ENCODE measurements around the gene CMTM3.
"Not testable (repeated sequence)": the region's sequence is repeated elsewhere in the genome, so short reads cannot be mapped to it uniquely, and the experiment has no call there.

Gene CMTM3, protein sequence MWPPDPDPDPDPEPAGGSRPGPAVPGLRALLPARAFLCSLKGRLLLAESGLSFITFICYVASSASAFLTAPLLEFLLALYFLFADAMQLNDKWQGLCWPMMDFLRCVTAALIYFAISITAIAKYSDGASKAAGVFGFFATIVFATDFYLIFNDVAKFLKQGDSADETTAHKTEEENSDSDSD

DNA sequence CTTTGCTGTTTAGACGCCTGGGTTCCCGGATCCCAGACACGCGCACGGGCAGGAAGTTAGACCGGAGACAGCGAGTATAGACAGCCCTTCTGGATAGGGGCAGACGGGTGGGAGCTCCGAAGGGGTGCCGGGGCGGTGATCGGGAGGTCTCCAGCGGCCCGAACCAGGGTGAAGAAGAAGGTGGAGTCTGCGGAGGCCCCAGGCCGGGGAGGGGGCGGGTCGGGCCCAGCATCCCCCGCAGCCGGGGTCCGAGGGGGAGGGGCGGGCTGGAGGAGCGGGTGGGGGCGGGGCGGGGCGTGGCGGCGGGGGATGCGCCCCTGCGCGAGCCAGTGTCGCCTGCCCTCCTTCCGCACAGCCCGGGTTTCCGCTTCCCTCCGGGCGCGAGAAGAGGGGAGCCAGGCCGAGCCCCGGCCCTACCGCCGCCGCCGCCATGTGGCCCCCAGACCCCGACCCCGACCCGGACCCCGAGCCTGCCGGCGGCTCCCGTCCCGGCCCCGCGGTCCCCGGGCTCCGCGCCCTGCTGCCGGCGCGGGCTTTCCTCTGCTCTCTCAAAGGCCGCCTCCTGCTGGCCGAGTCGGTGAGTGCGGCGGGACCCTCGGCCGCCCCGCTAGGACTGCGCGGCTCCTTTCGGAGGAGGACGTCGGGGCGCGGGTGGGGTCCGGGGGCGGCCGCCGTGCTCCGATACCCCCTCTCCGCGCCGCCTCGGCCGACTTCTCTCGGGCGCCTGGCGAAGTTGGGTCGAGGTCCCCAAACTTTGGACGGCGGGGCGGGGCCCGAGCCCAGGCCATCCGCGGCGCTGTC lies at the start of gene CMTM3:
TSS of gene CMTM3 (plus strand) at position 329 of the 801 bp plus-strand sequence. CDS start at position 431, 102 bp downstream.
- DNase-seq: no peak

DNA sequence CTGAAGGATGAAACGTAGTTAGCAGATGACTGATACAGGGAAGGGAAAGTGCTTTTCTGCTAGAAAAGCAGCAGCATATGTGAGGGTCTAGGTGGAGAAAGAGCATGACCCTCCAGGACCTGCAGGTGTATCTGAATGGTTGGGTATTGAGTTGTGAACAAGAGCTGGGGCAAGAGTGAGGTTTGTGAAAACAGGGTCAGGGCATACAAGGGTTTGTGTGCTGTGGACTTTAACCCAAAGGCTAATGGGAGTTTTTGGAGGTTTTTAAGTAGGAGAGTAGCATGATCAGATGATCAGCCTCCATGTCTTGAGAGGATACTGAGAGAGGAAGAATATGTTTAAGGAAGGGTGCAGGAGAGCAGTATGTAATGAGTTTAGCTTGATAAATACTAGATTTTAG lies 44.4 kb upstream of the CMTM3 start:
- DNase-seq: no peak

DNA sequence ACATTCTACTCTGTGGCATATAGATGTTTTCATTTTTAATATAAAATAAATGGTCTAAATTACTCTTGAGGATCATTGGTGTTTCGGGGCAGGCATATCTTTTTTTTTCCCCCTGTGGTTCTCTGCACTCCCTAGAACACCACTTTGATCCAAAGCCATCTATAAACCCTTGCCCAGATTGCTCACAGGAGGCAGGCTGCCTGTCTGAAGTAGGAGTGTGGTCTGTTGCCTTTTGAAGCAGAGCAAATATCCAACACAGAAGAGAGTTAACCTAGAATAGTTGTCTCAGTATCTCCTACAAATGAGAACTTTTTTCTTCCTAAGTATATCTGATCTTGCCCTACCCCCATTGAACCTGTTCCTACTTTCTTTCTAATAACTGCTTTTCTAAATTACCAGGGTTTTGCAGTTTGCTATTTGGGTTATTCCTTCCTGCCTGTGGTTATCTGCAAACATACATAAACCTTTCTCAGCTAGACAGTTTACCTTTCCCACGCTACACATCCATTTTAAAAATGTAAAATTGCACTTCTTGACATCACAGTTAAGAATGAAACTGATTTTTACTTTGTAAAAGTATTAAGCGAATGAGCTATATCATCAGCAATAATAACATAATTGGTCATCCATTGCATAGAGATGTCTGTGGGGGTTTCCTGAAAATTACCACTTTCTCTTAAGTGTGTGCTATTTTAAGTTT lies 43.0 kb upstream of the CMTM3 start:
- no peak for DNase-seq

DNA sequence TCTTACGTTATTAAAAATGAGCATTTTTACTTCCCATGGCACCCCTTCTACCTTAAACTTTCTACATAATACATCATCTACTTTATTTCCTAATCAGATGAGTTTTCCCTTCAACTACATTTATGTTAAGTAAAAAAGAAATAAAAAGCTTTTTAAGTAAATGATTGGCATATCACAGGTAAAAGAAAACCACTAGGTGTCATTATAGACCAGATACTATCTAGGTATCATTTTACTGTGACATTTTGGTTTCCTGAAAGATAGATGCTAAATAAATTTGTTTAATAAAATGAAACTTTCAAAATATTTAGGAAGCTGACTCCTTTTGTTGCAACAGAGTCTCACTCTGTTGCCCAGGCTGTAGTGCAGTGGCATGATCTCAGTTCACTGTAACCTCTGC lies 42.1 kb upstream of the CMTM3 start:
- no peak for DNase-seq

DNA sequence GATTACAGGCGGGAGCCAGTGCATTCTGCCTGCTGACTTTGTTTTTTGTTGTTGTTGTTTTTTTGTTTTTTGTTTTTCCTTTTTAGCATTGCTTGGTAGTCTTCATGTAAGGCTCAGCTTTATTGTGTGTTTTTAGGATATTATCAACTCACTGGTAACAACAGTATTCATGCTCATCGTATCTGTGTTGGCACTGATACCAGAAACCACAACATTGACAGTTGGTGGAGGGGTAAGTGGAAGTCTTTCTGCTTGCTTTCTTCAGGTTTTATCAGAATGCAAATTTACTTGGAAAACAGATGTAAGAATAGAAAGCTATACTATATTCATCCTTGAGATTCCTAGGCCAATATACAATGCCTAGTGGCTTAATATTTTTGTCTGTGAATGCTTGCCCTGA lies 41.5 kb upstream of the CMTM3 start:
- DNase-seq: no peak

DNA sequence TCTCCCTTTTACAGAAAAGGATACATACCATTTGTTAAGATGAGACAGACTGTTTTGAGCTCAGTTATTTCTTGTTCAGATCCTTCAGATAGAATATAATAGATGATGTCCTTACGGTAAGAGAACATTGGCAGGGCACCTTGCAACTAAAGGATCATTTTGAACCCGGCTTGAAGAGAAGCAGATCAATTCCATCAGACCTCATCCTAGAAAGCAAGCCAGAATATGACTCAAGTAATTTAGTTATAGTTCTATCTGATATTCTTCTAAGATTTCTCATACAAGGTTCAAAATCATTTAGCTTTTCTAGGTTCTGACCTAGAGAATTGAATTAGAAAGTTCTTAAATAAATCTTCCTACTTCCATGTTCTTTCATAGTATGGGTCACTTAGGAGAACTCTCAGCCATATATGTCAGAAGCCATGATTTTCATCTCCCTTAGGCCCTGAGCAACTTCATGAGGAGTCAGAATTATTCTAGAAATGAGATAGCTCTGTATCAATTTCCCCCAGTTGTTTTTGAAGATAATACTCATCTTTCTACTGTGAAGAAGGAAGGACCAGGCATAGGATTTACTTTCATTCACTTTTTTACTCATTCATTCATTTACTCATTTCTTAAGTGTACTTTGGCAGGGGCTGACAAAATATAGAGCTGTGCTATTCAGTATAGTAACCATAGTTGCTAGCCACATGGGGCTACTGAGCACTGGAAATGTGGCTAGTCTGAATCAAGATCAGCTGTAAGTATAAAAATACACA lies 40.8 kb upstream of the CMTM3 start:
- DNase-seq: no peak

DNA sequence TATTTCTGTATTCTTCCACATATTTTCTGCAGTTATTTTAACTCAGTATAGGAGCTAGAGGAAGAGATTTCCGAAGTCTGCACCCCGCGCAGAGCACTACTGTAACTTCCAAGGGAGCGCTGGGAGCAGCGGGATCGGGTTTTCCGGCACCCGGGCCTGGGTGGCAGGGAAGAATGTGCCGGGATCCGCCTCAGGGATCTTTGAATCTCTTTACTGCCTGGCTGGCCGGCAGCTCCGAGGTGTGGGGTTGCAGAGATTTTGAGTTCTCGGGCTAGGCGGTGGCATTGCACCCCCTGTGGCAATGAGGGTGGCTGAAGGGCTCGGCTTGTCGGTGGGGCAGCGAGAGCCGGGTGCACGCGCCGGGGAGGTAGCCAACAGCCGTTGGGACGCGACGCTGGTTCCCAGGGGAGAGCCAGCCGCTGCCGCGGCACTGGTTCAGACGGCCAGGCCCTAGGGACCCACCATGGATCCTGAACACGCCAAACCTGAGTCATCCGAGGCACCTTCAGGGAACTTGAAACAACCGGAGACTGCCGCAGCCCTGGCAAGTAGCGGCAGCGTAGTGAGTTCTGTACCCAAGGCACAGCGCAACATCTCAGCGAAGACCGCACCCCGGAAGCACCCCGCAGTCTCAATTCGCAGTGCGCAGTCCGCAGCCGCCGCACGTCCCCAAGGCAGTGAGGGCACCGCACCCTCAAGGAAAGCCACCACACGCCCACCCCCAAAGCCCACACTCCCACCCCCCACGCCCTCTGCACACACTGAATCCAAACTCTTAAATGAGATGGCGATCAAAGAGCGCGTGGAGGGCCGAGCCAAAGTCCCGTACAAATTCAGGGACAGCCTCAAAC lies 38.2 kb upstream of the CMTM3 start, which contains the start of gene CMTM1:
TSS of gene CMTM1 (plus strand) at position 389 of the 851 bp plus-strand sequence. CDS start at position 464, 75 bp downstream.
- no peak for DNase-seq

DNA sequence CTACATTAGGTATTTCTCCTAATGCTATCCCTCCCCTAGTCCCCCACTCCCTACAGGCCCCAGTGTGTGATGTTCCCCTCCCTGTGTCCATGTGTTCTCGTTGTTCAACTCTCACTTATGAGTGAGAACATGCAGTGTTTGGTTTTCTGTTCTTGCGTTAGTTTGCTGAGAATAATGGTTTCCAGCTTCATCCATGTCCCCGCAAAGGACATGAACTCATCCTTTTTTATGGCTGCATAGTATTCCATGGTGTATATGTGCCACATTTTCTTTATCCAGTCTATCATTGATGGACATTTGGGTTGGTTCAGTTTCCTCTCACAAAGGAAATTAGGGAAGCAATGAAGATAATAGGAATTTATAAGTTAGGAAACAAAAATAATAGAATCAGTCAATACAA lies 37.2 kb upstream of the CMTM3 start:
- DNase-seq: not testable (repeated sequence)

DNA sequence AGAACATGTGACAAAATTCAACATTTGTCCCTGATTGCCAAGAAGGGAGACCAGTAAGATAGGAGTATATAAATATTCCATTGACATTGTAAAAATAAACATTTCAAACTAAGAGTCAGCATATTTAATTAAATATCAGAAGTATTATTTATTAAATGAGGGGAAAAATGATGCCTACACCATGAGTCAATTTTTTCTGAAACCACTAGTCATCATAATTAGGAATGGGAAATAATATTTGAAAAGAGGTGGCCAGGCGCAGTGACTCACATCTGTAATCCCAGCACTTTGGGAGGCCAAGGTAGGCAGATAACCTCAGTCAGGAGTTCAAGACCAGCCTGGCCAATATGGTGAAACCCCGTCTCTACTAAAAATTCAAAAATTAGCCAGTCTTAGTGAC lies 36.1 kb upstream of the CMTM3 start:
- no peak for DNase-seq

DNA sequence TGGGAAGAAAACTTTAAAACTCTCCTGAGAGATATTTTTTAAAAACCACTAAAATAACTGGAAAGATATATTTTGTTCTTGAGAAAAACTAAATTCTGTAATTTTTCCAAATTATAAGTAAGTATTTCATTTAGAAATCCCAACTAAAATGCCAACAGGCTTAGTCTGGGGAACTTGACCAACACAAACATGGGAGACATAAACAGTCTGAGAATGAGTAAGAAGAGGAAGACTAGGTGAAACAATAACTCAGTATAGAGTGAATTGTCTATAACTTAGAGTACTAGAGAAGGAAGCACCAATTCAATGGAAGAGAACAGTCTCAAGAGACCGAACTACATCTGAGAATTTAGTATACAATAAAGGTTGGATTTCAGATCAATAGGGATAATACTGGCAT lies 35.4 kb upstream of the CMTM3 start:
- DNase-seq: no peak

DNA sequence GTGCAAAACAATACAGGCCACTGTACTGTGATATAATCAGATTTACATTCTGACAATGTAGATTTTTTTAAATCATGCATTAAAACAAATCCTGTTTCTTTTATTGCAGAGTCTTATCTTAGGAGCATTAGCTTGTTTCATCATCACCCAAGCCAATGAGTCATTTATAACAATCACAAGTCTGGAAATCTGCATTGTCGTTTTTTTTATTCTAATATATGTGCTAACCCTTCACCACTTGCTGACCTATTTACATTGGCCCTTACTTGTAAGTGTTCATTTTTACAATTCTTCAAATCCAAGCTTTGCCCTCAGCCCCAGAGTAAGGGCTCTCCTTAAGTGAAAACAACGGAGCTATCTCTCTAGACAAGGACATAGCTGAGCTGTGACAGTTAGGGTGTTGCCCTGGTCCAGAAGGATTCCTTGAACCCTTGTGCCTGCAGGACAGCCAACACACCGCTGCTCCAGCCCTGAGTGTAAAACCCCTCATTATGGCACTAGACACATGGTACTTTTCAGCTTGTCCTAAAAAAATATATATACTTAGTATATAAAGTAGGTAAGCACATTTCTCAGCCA lies 34.6 kb upstream of the CMTM3 start:
- no peak for DNase-seq

DNA sequence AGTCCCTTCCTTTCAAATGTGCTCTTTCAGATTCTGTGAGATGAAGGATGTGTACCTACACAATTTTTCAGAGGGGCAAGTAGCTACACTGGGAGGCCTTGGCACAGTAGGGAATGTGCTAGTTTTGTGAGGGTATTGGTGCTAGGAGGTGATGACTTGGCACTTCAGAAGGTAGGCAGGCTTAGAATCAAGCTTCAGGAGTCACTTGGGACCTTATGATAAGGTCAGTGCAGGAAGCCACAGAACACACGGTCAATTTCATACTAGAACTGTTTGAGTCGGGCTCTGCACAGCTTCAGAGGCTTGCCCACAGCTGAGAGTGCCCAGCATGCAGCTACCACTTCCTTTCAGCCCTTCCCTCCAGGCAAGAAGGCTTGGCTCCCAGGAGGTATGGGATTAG lies 32.1 kb upstream of the CMTM3 start:
- no peak for DNase-seq

DNA sequence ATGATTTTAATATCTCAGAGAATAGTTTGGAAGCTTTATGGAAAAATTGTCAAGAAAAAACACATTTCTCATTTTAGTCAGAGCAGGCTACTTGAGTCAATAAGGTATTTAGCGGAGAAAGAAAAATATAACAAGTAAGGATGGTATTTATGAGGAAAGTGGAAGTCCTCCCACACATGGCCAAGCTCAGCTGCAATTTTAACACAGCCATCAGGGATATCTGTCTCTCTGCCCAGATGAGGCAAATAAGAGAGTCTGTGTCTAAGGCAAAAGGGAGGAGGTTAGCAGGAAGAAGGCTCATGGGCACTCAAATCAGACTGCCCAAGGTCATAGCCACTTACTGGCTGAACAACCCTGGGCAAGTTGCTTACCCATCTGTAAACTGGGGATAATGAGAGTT lies 30.4 kb upstream of the CMTM3 start:
- no peak for DNase-seq

DNA sequence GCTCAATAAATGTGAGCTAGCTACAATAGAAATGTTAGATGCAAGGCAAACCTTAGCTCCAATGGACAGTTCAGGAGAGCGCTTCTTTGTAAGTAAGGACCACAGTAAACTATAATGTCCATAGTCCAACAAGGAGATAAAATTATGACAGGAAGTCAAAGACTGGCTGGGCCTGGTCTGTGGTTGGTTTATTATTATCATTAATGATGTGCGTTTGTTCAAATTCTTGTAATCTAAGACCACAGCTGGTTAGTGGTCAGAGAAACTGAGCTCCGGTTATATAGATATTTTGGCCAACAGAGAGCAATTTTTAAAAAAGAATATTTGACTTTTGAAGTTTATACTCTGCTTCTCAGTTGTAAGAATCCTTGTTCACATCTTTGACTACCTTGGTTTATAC lies 30.0 kb upstream of the CMTM3 start:
- no peak for DNase-seq

DNA sequence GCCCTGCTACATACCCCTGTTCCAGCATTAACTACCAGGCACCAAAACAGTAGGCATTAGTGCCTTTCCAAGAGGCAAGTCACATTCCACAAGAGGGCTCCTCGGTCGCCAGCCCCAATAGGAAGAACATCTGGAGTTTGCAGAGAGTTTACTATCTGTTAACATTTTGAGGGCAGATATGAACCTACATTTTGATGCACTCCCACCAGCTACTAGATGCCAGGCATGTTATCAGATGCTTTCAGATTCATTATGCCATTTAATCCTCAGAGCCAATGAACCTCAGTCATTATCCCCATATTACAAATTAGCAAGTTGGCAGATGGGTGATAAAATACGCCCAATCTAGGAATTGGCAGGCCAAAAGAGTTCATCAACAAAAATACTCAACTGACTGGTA lies 29.4 kb upstream of the CMTM3 start:
- no peak for DNase-seq

DNA sequence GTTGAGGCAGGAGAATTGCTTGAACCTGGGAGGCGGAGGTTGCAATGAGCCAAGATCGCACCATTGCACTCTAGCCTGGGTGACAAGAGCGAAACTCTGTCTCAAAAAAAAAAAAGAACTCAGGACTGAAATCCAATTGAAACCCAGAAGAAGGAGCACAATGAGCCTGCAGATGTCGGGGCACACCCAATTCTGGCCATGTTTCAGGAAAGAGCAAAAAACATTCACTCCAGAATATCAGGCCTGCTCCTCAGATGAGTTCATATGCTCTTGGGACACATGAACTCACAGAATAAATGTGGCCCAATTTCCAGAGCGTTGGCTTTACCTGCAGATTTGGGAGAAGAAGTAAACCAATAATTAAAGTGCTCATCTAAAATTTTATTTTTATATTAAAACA lies 28.2 kb upstream of the CMTM3 start:
- DNase-seq: no peak

DNA sequence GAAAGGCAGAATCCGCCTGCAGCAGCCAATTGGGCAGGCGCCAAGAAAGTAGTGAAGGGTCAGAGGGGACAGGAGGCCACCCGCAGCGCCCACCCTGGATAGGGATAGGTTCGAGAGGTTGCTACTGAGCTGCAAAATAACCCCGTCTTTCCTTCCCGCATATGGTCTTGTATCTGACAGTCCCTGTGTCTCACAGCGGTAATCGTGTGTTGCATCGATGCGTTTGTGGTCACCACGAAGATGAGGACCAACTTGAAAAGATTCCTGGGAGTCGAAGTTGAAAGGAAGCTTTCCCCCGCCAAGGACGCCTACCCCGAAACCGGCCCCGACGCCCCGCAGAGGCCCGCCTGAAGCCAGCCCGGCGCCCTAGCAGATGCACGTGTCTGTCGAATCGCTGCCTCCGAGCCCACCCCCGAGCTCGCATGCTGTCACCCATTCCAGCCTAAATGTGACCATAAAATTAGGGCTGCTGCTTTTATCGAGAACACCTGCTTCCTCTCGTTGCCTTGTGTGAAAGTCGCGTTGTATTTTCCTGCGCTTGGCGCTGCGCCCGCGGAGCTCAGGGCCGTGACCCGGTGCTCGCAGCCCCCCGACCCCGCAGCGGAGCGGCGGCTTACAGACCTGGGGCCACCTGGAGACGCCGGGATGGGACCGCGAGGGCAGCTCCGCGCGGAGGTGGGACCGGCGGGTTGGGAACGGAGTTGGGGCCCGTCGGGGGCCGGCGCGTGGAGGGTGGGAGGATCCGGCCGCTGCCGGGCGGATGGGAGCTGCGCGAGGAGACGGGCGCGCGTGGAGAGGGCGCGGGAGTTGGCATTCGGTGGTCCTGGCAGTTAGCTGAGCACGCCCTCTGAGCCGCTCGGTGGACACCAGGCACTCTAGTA lies 25.6 kb upstream of the CMTM3 start, which contains the start of gene CMTM2:
TSS of gene CMTM2 (plus strand) at position 813 of the 881 bp plus-strand sequence. CDS start 145 bp downstream, outside the sequence.
- no peak for DNase-seq

DNA sequence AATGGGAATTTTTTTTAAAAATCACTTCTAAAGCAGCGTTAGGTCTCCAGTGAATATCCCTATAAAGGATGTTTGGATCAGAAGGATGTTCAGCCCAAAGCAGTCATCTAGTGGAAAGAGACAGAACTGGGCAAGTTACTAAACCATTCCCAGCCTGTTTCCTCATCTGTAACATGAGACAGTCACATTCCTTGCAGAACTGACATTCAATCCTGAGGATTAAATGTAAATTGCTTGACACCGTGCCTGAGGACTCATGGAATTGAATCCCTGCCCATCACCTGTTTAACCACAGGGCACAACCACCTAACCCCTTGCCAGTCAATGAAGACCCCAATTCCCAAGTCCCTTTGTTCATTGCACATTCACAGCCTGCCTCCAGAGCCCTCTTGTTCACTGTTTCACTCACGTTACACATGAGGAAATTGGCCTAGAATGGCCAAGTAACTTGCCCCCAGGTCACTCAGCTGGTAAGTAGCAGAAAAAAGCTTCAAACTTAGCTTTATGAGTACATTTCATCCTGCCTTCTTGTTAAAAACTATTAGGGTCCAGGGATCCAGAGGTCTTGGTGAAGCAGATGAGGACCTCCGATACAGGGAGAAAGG lies 23.8 kb upstream of the CMTM3 start:
- no peak for DNase-seq

DNA sequence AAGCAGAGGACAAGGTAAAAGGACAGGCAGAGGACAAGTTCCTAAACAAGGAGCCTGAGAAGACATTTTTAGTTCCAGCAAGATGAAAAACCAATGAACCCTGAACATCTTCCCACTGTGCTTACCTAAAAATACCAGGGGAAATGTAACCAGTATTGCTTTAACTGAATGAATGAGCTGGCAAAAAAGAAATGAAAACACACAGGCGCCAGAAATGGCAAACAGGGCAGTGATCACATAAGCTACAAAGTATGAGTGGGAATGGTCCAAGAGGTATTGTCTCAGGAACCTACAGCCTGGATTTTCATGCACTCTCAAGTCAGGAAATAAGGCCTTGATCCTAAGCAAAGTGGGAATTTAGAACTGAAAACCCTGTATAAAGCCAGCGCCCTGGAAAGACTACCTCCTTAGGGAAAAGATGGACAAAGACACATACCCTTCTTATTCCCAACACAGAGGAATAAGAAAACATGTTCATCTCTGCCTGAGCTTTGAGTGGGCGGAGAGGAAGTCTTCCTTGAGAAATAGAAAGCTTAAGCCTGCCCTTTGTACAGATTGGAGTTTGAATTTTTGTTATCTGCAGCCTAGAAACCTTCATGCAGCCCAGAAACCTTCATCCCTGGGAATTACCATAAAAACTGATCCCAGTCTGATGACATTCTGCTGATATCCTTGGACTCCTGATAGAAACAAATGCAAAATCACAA lies 23.1 kb upstream of the CMTM3 start:
- no peak for DNase-seq

Data from NCI-H2029 treated with DMSO at 0.1 percent for 48 hours (cell line).